Smooth muscle cell (in vitro differentiated cells): ENCODE data around the gene DHRS13. TPM values are rescaled to one million over a fixed set of nuclear protein-coding genes. Genes with fewer than 3 reads are reported as not detected.
"Not testable (repeated sequence)": the region's sequence is repeated elsewhere in the genome, so short reads cannot be mapped to it uniquely, and the experiment has no call there.

Experiments used
- DNase-seq: peaks from one replicate; lab custom pipeline; 2025; ENCODE audit not compliant: unreplicated experiment; lab: John Stamatoyannopoulos, UW
- H2AFZ ChIP-seq: fragments of 200-600 bp; sonication (generic); 2 replicates; pipeline ENCODE4 v1.6.0; 2016; ENCODE audit warnings: antibody characterized with exemption, low read depth, mild to moderate bottlenecking
- H3F3A ChIP-seq: fragments of 200-600 bp; sonication (generic); 2 replicates; pipeline ENCODE4 v1.6.0; 2017; ENCODE audit warnings: antibody characterized with exemption, low read depth
- H3K27ac ChIP-seq: fragments of 200-600 bp; sonication (generic); 2 replicates; pipeline ENCODE4 v1.5.1; 2016; ENCODE audit warnings: low read depth, mild to moderate bottlenecking
- H3K27me3 ChIP-seq: fragments of 200-600 bp; sonication (generic); 2 replicates; pipeline ENCODE4 v1.6.1; 2016; ENCODE audit warnings: low read depth, mild to moderate bottlenecking
- H3K36me3 ChIP-seq: fragments of 200-600 bp; sonication (generic); 2 replicates; pipeline ENCODE4 v1.5.1; 2016; ENCODE audit warnings: low read depth
- H3K4me1 ChIP-seq: fragments of 200-600 bp; sonication (generic); 2 replicates; pipeline ENCODE4 v1.5.1; 2016; ENCODE audit warnings: low read depth
- H3K4me2 ChIP-seq: fragments of 200-600 bp; sonication (generic); 2 replicates; pipeline ENCODE4 v1.6.0; 2016; ENCODE audit warnings: mild to moderate bottlenecking
- H3K4me3 ChIP-seq: fragments of 200-600 bp; sonication (generic); 2 replicates; pipeline ENCODE4 v1.5.1; 2016; ENCODE audit warnings: mild to moderate bottlenecking
- H3K79me2 ChIP-seq: fragments of 200-600 bp; sonication (generic); 2 replicates; pipeline ENCODE4 v1.6.0; 2016; ENCODE audit warnings: low read depth, mild to moderate bottlenecking
- H3K9ac ChIP-seq: fragments of 200-600 bp; sonication (generic); 2 replicates; pipeline ENCODE4 v1.6.0; 2016; ENCODE audit warnings: low read depth
- H3K9me3 ChIP-seq: fragments of 200-600 bp; sonication (generic); replicated peaks from 2 replicates; pipeline ENCODE4 v1.5.1; 2016; ENCODE audit warnings: low read depth
- H4K20me1 ChIP-seq: fragments of 200-600 bp; sonication (generic); 2 replicates; pipeline ENCODE4 v1.6.0; 2016; ENCODE audit warnings: low read depth
- WGBS: methylation state at CpG from one replicate; pipeline ENCODE4 v1.1.7; 2016; ENCODE audit warnings: low lambda C conversion rate; 5-methylcytosine and 5-hydroxymethylcytosine counted together
- polyA plus RNA-seq: library from polyadenylated mRNA; unstranded; fragments of >200 nt; fragmentation: Nextera tagmentation; extraction: Ambion mirVana; gene quantifications from 2 replicates; pipeline ENCODE4 v1.2.1, GENCODE V29; 2016
- total RNA-seq: library from RNA; depleted of rRNA; stranded (reverse); fragments of >200 nt; gene quantifications from 2 replicates; pipeline ENCODE4 v1.2.3, GENCODE V29; 2014
- TF ChIP-seq, protein P1 (sequence below): fragments of 200-600 bp; sonication (generic); IDR thresholded peaks from 2 replicates; pipeline ENCODE4 v1.5.1; 2017; ENCODE audit warnings: borderline replicate concordance, mild to moderate bottlenecking, antibody characterized with exemption; ENCODE audit not compliant: insufficient read depth, poor library complexity, severe bottlenecking

The DHRS13 gene
- total and polyA plus RNA-seq, 2 experiments from 2014 or later: 6.0 to 10.1 TPM

DNA sequence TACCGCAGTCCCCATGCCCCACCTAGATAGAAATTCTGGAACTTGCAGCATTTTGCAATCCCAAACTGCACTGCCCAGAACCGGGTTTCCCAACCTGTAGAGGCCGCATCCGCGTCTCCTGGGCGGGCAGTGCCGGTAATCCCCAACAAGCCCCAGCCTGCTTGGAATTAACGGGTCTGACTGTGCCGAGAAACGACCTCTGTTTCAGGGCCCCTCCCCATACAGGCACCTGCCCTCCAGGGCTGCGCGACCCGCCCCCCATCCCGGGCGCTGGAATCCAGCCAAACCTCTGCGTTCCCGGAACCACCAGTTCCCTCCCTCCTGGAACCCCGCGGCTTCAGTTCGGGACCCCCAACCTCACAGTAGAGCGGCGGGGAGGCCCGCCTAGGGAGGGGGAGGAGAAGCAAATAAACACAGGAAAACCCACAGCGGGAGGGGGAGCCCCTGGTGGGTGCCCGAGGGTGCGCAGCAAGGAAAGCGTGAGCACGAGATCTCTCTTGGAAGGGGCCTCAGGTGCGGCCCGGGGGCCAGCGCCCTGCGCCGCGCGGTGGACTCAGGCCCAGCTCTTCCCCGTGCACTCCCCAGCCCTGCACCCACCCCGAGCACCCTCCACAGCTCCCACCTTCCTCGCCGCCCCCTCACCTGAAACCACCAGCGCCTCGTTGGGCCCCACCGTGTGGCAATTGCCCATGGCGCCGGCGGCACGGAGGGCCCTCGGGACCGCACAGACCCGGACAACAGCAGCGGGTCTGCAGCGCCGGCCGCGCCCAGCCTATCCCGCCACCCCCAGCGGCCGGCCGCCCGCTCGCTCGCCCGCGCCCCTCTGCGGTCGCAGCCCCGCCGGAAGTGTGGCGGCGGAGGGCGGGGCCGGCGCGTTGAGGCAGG lies 5.8 kb downstream of the DHRS13 start, which contains the start of gene FLOT2:
Gene FLOT2 (minus strand): TSS at position 850 of the 885 bp plus-strand sequence. CDS start 159 bp downstream, at position 691.
- Histone ChIP-seq H3K27me3 (no peaks in the 10 kb centered on the region), H3K4me2 (peak within 1 kb of the TSS; percentile 99), H3K36me3 (no peaks in the 10 kb centered on the region), H3K4me3 (peak within 1 kb of the TSS; percentile 94), H3K9me3 (no peaks in the 10 kb centered on the region), H2AFZ (peak within 1 kb of the TSS; percentile 98), H3K9ac (peak within 1 kb of the TSS; percentile 28), H3F3A (peaks cover 16% of the 10 kb centered on the region), H3K4me1 (peaks cover 13% of the 10 kb centered on the region), H4K20me1 (peaks cover 11% of the 10 kb centered on the region), H3K79me2 (peaks cover 19% of the 10 kb centered on the region), H3K27ac (no peak within 1 kb of the TSS)
- TF ChIP-seq, protein P1, sequence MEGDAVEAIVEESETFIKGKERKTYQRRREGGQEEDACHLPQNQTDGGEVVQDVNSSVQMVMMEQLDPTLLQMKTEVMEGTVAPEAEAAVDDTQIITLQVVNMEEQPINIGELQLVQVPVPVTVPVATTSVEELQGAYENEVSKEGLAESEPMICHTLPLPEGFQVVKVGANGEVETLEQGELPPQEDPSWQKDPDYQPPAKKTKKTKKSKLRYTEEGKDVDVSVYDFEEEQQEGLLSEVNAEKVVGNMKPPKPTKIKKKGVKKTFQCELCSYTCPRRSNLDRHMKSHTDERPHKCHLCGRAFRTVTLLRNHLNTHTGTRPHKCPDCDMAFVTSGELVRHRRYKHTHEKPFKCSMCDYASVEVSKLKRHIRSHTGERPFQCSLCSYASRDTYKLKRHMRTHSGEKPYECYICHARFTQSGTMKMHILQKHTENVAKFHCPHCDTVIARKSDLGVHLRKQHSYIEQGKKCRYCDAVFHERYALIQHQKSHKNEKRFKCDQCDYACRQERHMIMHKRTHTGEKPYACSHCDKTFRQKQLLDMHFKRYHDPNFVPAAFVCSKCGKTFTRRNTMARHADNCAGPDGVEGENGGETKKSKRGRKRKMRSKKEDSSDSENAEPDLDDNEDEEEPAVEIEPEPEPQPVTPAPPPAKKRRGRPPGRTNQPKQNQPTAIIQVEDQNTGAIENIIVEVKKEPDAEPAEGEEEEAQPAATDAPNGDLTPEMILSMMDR: peak; percentile 20
- no peak for DNase-seq
- under 1% methylated on average over 50 of the region's 73 CpGs for WGBS

DNA sequence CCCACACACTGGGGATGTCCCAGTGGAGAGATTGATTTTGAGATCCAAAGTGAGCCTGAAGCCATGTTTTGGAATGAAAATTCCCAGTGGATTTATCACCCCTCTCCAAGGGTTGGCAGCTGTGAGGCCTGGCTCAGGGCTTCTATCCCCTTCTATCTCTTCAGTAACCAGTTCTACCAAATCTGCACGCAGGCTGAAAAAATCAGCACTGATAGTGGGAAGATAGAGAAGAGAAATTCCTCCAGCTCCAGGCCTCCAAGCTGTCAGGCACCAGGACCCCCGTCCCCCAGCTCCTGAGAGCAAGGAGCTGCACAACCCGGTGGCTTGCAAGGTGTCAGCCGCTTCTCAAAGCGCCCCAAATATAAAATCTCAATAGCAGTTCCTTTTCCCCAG lies 6.4 kb downstream of the DHRS13 start:
- Histone ChIP-seq H3K27ac (no peak overlapping the region), H3K79me2 (peaks cover 19% of the 10 kb centered on the region)

DNA sequence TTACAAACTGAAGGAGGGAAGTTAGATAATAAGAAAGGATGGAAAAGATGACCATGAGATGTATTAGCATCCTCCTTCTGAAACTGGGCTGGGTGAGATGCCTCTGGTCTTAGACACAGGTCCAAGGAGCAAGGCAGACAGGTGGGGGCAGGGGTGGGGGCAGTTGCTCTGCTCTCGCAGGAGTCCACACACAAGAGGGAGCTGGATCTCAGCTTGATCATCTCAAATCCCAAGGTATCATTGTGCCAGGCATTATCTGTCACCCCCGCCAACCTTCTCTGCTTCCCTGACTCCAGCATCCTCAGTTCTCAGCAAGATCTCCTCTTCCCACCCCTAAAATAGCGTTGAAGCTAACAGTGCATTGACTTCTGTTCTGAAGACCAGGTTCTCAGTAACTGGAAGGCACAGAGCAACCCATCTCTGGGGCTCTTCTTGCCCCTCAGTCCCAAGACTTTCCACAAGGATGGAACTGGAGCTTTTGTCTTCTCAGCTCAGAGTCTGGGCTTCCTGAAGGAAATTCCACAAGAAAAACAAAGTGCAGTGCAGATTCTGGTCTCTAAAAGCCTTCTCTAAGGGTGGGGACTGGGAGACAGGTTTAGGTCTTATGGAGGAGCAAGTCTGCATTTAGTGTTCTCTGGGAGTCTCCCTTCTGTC lies 7.0 kb downstream of the DHRS13 start:
- no peak overlapping the region for H3K27ac ChIP-seq
- TF ChIP-seq, protein P1: no peak
- H3K9me3 ChIP-seq: no peaks in the 10 kb centered on the region
- 69% methylated on average over 3 of the region's 3 CpGs for WGBS
- peaks cover 19% of the 10 kb centered on the region for H3K79me2 ChIP-seq
- no peaks in the 10 kb centered on the region for H3K27me3 ChIP-seq
- no peak for DNase-seq
- peaks cover 16% of the 10 kb centered on the region for H3F3A ChIP-seq
- no peaks in the 10 kb centered on the region for H3K36me3 ChIP-seq
- H3K4me1 ChIP-seq: peaks cover 13% of the 10 kb centered on the region
- no peak overlapping the region for H3K9ac ChIP-seq
- H3K4me2 ChIP-seq: peak overlapping the region; percentile 99
- H3K4me3 ChIP-seq: peak overlapping the region; percentile 94
- H4K20me1 ChIP-seq: peaks cover 11% of the 10 kb centered on the region
- no peak overlapping the region for H2AFZ ChIP-seq

More for the DNA sequence above, 6.4 kb downstream of the DHRS13 start:
- H3K27me3 ChIP-seq: no peaks in the 10 kb centered on the region
- peaks cover 13% of the 10 kb centered on the region for H3K4me1 ChIP-seq
- peak overlapping the region; percentile 94 for H3K4me3 ChIP-seq
- no peaks in the 10 kb centered on the region for H3K9me3 ChIP-seq
- no peaks in the 10 kb centered on the region for H3K36me3 ChIP-seq
- H3K4me2 ChIP-seq: peak overlapping the region; percentile 99
- H3K9ac ChIP-seq: no peak overlapping the region
- 9% methylated on average over 5 of the region's 5 CpGs for WGBS
- H2AFZ ChIP-seq: no peak overlapping the region
- DNase-seq: no peak
- peaks cover 11% of the 10 kb centered on the region for H4K20me1 ChIP-seq
- H3F3A ChIP-seq: peaks cover 16% of the 10 kb centered on the region
- TF ChIP-seq, protein P1: no peak

DNA sequence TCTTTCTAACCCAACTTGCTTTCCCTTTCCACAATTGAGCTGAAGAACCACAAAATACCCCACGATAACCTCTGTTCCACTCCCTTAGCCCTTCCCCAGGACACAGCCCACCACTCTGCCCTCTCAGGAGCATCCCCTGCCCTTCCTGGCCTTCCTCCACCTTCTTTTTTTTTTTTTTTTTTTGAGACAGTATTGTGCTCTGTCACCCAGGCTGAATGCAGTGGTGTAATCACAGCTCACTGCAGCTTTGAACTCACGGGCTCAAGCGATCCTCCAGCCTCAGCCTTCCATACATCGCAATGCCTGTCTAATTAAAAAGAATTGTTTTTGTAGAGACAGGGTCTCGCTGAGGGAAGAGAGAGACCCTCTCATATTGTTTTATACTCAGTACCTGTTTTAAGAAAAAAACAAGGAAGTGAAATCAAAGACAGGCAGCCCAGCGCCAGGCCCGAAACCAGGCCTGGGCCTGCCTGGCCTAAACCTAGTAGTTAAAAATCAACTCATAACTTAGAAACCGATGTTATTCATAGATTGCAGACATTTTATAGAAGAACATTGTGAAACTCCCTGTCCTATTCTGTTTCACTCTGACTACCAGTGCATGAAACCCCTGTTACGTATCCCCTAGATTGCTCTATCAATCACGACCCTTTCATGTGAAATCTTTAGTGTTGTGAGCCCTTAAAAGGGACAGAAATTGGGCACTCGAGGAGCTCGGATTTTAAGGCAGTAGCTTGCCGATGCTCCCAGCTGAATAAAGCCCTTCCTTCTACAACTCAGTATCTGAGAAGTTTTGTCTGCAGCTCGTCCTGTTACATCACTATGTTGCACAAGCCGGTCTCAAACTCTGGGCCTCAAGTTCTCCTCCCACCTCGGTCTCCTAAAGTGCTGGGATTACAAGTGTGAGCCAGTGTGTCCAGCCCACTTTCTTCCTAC lies 9.4 kb downstream of the DHRS13 start:
- H3K27ac ChIP-seq, H3K4me2 ChIP-seq, DNase-seq: not testable (repeated sequence)

More for the DNA sequence above, 9.4 kb downstream of the DHRS13 start:
- not testable (repeated sequence) for H3K27me3 ChIP-seq, H3K4me3 ChIP-seq, H2AFZ ChIP-seq, H3K36me3 ChIP-seq, H3K9me3 ChIP-seq, H3K9ac ChIP-seq
- Histone ChIP-seq H3F3A (peaks cover 16% of the 10 kb centered on the region), H3K4me1 (peaks cover 13% of the 10 kb centered on the region), H4K20me1 (peaks cover 11% of the 10 kb centered on the region), H3K79me2 (peaks cover 19% of the 10 kb centered on the region)
- WGBS: 84% methylated on average over 16 of the region's 16 CpGs
